Fibroblast of upper back skin (primary cell): ENCODE data around the gene MMP19.
"Not testable (repeated sequence)": the region's sequence is repeated elsewhere in the genome, so short reads cannot be mapped to it uniquely, and the experiment has no call there.

Experiments used
- DNase-seq: peaks from one replicate; pipeline ENCODE4 v3.0.0-alpha.2; 2013

MMP19 gene

DNA sequence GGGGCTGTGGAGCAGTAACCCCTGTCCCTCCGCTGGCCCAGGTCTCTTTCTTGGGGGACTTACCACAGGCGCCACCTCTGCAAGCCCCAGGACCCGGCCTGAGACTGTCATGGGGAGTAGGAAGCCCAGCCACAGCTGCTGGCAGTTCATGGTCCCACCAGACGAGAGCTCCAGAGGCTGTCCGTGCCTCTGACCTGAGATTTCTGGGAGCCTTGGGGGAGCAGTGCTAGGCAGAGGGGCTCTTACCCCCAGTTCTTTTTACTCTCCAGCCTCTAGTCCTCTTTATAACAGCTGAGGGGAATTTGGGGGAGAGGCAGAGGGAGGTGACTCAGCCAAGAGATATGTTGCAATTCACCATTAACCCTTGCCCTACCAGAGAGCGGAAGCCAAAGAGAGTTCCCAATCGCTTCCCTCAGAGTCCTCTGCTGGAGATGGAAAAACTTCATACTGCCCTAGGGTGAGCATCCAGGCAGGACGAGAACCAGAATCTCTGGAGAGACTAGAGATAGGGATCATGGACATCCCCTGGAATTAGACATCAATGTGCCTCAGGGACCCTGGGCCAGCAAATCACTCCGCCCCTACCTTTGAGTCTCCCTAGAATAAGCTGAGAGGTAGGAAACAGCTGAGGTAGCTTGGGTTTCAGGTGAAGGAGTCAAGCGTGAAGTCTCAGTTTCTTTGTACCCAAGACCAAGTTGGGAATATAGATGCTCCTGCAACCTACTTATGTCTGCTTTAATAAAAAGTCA is at the start of gene MMP19:
TSS of gene MMP19 (minus strand) at position 256 of the 749 bp plus-strand sequence. CDS start at position 150, 106 bp downstream.
- DNase-seq = peak; percentile 84

DNA sequence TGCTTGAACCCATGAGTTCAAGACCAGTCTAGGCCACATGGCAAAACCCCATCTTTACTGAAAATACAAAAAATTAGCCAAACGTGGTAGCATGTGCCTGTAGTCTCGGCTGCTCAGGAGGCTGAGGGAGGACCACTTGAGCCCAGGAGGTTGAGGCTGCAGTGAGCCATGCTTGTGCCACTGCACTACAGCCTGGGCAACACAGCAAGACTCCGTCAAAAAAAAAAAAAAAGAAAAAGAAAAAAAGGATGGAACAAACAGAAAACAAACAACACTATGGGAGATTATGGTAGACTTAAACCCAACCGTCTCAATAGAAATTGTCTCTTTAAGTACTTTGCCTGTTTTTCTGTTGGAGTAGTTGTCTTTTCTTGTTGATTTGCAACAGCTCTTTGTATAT is 48.6 kb upstream of the MMP19 start:
- DNase-seq = no peak

DNA sequence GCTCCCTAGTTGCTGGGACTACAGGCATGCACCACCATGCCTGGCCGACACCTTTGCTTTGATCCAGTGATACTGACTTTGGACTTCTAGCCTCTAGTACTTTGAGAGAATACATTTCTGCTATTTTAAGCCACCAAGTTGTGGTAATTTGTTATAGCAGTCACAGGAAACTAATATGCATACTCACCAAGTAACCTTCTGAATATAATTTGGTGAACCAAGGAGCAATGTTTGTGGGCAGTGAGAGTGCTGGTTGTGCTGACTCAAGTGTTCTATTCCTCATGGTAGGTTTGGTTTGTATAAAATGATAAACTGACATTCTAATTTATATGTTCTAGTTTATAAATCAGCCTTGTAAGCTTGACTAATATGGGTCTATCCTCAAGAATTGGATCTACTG is 42.4 kb upstream of the MMP19 start:
- no peak for DNase-seq

GRCh38 chr12:55877824-55878223 is 35.1 kb upstream of the MMP19 start:
- no peak for DNase-seq

GRCh38 chr12:55875704-55876467 is 33.1 kb upstream of the MMP19 start:
- DNase-seq = no peak

DNA sequence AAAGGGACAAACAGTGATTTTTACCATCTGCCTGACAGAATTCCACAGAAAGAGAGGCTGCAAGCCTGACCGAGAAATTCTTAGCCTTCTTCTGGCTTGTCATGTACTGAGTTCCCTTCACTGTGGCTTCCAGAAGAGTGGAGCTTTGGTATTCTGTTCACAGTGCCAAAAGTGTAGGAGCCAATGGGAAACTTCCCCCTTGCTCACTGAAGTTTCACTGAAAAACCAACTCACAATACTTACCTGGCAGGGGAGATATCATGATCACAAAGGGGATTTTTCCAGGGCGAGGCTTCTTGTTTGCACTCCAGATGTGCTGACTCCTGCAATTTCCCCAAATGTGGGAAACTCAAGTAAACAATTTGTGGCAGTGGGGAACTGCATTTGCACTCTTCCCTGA is 31.7 kb upstream of the MMP19 start:
- no peak for DNase-seq

- not testable (repeated sequence) for DNase-seq
These were observed 23.8 kb upstream of the MMP19 start for GRCh38 chr12:55866454-55867004.

GRCh38 chr12:55865327-55865726 is 22.6 kb upstream of the MMP19 start:
- no peak for DNase-seq

DNA sequence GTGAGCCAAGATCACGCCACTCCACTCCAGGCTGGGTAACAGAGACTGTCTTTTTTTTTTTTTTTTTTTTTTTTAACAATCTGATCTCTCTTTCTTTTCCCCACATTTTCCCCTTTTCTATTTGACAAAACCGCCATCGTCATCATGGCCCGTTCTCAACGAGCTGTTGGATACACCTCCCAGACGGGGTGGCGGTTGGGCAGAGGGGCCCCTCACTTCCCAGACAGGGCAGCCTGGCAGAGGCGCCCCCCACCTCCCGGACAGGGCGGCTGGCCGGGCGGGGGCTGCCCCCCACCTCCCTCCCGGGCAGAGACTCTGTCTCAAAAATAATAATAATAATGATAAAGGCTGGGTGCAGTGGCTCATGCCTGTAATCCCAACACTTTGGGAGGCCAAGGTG is 20.2 kb upstream of the MMP19 start:
- not testable (repeated sequence) for DNase-seq

GRCh38 chr12:55862286-55862685 is 19.6 kb upstream of the MMP19 start:
- no peak for DNase-seq

GRCh38 chr12:55861871-55862270 is 19.1 kb upstream of the MMP19 start:
- no peak for DNase-seq

GRCh38 chr12:55861396-55861795 is 18.7 kb upstream of the MMP19 start:
- no peak for DNase-seq

- DNase-seq = no peak
These were observed 10.0 kb upstream of the MMP19 start for GRCh38 chr12:55852740-55853139.

- peak; percentile 52 for DNase-seq
These were observed 8.2 kb upstream of the MMP19 start for GRCh38 chr12:55850893-55851292.

- DNase-seq = no peak
These were observed 7.7 kb upstream of the MMP19 start for GRCh38 chr12:55850401-55850800.

DNA sequence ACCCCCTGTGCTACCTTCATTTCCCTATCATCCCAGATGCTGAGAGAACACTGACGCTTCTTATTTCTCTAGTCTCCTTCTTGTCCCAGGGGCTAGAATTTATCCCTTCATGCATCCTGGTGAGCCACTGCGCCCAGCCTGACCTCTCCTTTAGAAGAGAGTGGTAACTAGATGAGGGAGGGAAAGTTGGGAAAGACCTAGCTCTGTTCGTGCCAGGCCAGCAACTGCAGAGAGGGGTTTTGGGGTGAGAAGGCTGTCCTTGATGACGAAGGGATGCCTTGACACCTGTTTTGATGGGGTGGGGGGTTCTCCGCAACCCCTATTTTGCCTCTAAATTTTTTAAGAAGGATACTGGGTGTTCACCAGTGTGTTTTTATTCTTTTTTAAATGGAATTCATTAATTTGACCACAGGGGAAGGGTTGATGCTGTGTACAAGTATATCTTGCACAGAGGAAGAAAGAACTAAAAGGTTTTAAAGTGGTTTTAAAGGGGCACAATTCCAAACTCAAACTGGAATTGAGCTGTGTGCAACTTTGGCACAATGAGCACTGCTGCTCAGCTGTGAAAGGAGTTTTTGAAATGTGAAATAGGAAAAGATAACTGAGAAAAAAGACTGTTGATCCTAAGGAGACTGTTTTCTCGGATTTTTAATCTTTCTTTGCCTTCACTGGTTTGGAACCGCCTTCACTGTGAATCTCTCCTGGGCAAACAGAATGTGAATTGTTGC is 7.0 kb upstream of the MMP19 start:
- DNase-seq = no peak

DNA sequence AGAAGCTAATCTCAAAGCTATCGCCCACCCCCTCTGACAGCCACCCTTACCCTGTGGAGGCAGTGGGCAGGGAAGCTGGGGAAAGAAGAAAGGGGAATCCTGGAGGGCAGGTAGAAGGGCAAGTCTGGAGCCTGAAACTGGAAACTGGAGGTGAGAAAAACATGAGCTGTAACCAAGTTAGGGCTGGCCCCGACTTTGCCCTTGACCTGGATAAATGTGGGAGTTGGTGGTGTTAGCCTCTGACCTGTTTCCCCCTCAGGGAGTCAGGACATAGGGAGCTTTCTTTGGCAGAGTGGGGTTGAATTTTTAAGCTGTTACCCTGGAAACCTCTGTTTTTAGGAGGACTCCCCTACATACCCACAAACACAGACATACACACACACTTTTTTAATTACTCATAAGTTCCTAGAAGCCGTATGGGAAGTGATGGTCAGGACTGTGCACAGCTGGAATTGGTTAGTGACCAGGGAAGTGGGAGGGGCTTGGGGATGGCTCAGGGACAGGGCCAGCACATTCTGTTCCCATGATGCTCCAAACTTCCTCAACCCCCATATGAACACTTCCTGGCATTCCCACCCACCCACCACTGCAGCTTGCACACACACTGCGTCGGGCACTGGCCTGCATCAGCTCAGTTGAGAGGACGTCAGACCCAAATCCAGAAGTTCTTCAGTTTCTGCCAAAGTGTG is 5.0 kb upstream of the MMP19 start:
- DNase-seq = peak; percentile 100

DNA sequence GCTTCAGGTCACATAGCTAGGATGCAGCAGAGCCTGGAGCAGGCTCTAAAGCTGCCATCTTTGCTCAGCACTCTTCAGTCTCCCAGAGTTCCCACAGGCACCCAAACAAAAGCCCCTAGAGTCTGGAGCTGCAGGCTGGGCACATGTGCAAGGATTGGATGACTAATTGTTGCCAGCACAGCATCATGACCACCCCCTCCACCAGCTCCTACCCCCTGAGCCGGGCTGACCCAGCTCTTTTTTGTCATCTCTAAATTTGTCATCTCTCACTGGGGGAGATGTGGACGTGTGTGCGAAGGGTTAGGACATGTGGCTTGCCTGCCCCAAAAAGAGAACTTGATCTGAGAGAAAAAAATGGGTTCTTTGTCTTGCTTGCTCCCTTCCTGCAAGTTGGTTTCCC is 4.3 kb upstream of the MMP19 start:
- peak; percentile 85 for DNase-seq

DNA sequence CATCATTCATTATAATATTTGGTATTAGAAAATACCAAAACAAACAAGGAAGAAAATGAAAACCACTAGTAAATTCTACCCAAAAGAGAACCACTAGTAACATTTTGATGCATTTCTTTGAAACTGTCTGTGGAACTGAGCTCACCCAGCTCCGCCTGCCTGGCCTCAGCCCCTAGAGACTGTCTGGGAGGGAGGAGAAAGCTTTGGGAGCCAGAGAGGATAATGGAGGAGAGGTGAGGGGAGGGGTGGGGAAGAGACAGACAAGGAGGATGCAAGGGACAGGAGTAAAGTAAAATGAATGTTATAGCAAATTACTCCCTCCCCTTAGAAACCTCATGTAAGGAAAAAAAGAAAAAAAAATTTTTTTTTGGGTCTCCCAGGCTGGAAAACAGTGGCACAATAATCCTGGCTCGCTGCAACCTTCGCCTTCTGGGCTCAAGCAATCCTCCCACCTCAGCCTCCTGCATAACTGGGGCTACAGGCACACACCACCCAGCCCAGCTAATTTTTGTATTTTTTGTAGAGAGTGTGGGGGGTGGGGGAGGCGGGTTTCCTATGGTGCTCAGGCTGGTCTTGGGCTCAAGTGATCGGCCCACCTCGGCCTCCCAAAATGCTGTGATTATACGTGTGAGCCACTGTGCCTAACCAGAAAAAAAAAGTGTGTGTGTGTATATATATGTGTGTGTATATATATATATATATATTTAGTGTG is 3.2 kb upstream of the MMP19 start:
- peak; percentile 46 for DNase-seq

- DNase-seq = no peak
These were observed 2.6 kb upstream of the MMP19 start for GRCh38 chr12:55845361-55845760.

DNA sequence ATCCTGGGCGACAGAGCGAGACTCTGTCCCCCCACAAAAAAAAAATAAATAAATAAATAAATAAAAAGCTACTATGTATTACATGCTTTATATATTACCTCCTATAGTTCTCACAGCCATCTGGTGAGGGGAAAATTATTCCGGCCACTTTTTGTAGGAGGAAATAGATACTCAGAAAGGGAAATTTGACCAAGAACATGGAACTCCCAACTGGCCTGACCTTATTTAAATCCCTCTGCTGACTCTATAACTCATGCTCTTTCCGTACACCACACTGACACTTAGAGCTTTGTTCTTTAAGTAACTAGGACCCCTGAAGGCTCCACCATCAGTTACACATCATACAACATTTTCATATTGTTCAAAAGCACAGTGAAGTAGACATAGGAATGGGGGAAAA is 2.2 kb upstream of the MMP19 start:
- no peak for DNase-seq

DNA sequence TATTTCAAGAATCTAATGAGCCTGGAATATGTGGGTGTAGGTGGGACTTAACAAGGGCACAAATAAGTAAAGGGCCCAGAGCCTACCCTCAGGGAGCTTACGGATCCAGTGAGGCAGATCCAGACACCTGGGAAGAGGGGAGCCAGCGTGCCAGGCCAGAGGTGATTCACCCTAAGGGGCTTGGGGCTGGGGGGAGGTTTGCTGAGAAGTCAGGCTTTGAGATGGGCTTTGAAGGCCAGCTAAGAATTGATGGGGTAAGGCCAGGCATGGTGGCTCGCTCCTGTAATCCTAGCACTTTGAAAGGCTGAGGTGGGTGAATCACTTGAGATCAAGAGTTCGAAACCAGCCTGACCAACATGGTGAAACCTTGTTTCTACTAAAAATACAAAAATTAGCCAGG is 695 bp upstream of the MMP19 start:
- DNase-seq = no peak
